NCI-H1105 treated with DMSO at 0.1 percent for 48 hours (cell line): Measurements from ENCODE around the gene ZNF710.

Experiments used
- DNase-seq: peaks from one replicate; lab custom pipeline; 2025; lab: John Stamatoyannopoulos, UW

Gene ZNF710

GRCh38 chr15:89993349-89993748 is 7.8 kb upstream of the ZNF710 start:
- no peak for DNase-seq

DNA sequence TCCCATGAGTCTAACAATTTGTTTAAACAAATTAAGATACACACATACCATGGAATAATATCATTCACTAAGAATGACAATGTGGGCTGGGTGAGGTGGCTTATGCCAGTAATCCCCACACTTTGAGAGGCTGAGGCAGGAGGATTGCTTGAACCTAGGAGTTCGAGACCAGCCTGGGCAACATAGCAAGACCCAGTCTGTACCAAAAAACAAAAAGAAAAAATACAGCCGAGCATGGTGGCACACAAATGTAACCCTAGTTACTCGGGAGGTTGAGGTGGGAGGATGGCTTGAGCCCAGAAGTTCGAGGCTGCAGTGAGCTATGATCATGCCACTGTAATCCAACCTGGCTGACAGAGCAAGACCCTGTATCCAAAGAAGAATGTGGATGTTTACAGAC is 4.0 kb upstream of the ZNF710 start:
- no peak for DNase-seq

GRCh38 chr15:89998141-89998661 is 2.9 kb upstream of the ZNF710 start:
- no peak for DNase-seq

- no peak for DNase-seq
Observed at GRCh38 chr15:89998923-89999675, 2.0 kb upstream of the ZNF710 start.

DNA sequence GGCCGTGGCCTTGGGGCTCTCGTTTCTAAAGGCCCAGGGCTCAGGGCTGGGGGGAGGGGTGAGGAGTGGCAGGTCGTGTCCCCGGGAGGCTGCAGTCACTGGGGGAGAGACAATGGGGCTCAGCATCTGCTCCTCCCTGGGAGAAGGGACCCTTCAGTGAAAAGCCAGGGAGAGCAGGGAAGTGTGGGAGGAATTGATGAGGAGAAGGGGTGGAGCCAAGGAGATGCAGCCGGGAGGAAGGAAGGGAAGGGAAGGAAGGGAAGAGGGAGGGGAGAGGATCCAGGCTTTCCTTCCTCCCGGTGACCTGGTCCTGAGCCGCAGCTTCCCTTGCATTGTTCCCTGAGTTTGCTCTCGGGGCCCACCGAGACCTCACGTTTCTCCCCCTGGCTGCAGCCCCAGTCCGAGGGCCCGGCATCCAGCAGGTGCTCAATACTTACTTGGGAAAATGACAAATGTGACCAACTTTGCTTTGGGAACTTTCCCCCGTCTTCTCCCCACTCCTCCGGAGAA is 1.4 kb upstream of the ZNF710 start:
- DNase-seq, result no peak

- DNase-seq, result no peak
Observed at GRCh38 chr15:90000186-90001001, 730 bp upstream of the ZNF710 start.

- DNase-seq, result peak; percentile 13
Observed at GRCh38 chr15:90001683-90002427, 731 bp downstream of the ZNF710 start.

DNA sequence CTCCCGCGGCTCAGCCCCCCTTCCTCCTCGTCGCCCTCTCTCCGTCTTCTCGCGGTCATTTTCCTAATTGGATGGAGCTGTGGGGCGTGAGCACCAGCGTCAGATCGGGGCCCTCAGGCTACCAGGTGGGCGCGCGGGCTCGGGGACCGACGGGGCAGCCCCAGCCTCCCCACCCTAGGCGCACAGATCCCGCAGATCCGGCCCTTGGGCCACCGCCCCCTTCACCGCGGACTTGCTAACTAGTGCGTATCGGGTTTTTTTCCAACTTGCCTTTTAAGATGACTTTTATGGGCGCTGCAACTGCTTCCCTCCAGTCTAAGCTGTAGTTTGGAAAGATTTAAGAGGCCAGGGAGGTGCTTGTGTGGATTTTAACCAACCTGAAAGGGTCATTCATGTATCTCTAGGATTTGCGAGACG is 1.3 kb downstream of the ZNF710 start:
- peak; percentile 10 for DNase-seq

GRCh38 chr15:90003736-90004135 is 2.6 kb downstream of the ZNF710 start:
- no peak for DNase-seq

GRCh38 chr15:90004252-90004651 is 3.1 kb downstream of the ZNF710 start:
- no peak for DNase-seq

- DNase-seq, result no peak
Observed at GRCh38 chr15:90004671-90005070, 3.5 kb downstream of the ZNF710 start.

DNA sequence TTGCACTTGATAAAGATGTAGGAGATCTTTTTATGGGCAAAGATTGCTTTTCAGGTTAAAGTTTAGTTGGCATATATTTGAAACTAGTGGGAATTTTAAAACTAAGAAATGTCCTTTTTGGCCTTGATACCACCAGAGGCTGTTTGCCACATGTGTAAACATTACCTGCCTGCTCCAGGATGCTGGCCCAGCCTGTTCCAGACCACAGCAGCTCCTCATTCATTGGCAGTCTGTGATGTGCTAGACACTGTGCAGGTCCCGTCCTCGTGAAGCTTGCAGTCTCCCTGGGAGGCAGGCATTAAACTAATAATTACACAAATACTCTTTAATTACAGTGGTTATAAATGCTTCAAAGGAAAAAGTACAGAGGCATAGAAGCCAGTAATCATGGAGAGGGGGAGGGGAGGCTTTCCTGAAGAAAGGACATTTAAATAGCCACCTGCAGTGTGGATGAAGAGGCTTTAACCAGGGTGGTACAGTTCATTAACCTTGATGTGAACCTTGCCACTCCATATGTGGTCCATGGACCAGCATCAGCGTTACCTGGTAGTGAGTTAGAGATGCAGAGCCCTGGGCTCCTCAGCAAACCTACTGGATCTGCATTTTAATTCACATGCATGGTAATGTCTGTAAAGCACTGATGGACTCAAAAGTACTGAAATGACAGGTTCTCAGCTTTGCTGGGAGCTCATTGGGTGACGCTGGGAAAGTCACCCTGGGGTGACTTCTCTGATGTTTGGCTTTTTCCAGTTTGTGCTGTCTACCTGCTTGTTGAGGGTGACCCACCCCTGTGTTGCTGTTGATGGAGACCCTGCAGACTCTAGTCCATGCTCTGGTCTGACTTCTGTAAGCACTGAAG is 5.3 kb downstream of the ZNF710 start:
- DNase-seq, result no peak

DNA sequence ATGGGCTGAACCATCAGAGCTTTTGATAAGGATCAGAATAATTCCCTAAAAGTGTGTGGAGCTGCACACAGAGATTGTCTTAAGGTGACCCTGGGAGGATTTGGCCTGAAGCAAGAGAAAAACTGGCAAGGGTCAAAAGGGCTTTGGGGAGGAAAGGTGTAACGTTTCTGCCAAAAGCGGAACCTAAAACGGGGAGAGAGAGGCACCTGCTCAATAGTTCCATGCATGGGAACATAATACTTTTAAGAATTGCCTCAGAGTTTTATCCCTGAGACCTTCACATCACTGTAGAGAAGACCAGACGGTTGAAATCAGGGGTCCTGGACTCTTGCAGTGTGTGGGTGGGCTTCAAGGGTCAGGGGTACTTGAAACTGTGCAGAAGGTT is 5.9 kb downstream of the ZNF710 start:
- DNase-seq, result no peak

- no peak for DNase-seq
Observed at GRCh38 chr15:90008607-90009006, 7.5 kb downstream of the ZNF710 start.

DNA sequence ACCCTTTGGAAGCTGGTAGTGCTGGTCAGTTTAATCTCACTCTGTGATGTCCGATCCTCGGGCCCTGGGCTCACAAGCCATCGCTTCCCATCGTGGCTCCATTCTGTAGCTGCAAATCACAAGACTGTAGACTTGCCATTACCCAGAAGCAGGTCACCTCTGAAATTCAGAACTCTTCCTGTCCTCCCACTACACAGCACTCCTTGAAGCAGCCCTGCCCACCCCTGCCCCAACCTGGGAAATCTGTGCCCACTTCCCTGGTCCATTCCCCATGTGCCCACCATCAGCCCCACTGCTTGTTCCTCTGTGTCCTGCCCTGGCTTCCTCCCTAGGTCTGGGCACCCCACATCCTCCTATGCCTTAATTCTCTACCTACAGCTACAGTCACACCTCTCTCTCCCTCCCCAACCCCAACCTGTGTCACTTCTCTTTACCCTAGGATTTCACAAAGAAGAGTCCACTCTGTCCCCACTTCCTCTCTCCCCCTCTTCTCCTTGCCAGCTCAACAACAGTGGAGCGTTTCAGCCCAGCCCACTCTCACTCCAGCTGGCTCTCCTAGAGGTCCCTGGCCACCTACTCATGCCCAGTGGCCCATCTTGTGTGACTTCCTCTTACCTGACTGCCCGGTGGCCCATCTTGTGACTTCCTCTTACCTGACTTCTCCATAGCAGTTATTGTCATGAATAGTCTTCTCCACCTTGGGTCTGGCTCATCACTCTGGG is 8.3 kb downstream of the ZNF710 start:
- DNase-seq, result no peak

- no peak for DNase-seq
Observed at GRCh38 chr15:90011705-90012104, 10.6 kb downstream of the ZNF710 start.

- DNase-seq, result no peak
Observed at GRCh38 chr15:90013503-90013937, 12.4 kb downstream of the ZNF710 start.

DNA sequence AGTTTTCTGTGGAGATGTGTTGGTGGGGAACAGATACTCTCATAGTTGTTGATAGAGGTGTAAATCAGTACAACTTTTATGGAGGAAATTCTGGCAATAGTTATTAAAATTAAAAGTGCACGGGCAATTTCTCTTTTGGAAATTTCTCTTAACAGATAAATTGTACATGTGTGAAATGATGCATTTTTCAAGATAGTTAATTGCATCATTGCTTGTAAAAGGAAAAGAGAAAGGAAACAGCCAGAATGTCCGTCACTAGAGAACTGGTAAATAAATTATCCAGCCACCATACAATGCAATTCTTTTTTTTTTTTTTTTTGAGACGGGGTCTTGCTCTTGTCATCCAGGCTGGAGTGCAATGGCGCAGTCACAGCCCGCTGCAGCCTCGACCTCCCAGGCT is 14.2 kb downstream of the ZNF710 start:
- DNase-seq, result no peak

GRCh38 chr15:90015749-90016148 is 14.6 kb downstream of the ZNF710 start:
- no peak for DNase-seq

DNA sequence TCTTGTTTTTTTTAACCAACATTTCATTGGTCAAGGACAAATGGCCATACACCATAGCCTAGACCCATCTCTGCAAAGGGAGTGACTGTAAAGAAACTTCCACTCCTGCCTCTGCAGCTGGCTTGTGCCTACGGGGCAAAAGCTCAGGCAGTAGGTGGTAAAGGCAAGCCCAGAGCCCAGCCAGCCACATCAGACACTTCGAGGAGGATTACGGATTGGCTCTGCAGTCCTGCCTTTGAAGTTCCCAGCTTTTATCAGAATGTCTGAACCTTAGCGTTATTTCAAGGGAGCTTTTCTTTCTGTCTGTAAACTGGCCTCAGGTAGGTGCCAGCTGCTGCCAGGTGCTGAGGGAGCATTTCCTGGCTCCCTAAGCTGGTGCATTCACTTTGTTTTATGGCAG is 15.6 kb downstream of the ZNF710 start:
- DNase-seq, result no peak
